Peyer's patch (tissue), 4 donors: ENCODE data around the gene WWC1.

Experiments
- CTCF ChIP-seq, 6 experiments: fragments of 450-650 bp in 4 of 6; fragments of 200-600 bp in 2 of 6; sonication (generic) in 1 of 6; IDR thresholded peaks; one replicate each; pipeline ENCODE4 v1.5.1; 2017 to 2019; ENCODE audit warnings: antibody characterized with exemption in 6 of 6, mild to moderate bottlenecking in 3 of 6, moderate library complexity in 1 of 6
- POLR2A ChIP-seq, 2 donors: fragments of 450-650 bp; IDR thresholded peaks; one replicate each; pipeline ENCODE4 v1.5.1; 2017; ENCODE audit warnings: antibody characterized with exemption in 2 of 2, mild to moderate bottlenecking in 2 of 2, moderate library complexity in 2 of 2

- no peak for TF ChIP-seq CTCF (IDR thresholded peaks at IDR 0.05)
- no peak for TF ChIP-seq POLR2A (IDR thresholded peaks at IDR 0.05)
Observed at GRCh38 chr5:168298949-168299348, 7.5 kb downstream of the WWC1 start.
